HG03354 (cell line): ENCODE data around the gene CDH22.

Experiments
- ATAC-seq: cut with Tn5 transposase; IDR thresholded peaks from one replicate; pipeline ENCODE4 v1.9.1; 2021; ENCODE audit warnings: mild to moderate bottlenecking; ENCODE audit not compliant: unreplicated experiment, poor library complexity, severe bottlenecking

CDH22 gene

GRCh38 chr20:46160661-46161060, 147.6 kb downstream of the CDH22 start:
- no peak for ATAC-seq

- ATAC-seq, result no peak
Measured at GRCh38 chr20:46159101-46159897, 149.0 kb downstream of the CDH22 start.

GRCh38 chr20:46158476-46158987, 149.8 kb downstream of the CDH22 start:
- ATAC-seq, result no peak

- ATAC-seq, result no peak
Measured at GRCh38 chr20:46157625-46158024, 150.7 kb downstream of the CDH22 start.

- no peak for ATAC-seq
Measured at GRCh38 chr20:46157076-46157592, 151.2 kb downstream of the CDH22 start.

GRCh38 chr20:46156065-46156464, 152.2 kb downstream of the CDH22 start:
- no peak for ATAC-seq

- ATAC-seq, result no peak
Measured at GRCh38 chr20:46154796-46155195, 153.5 kb downstream of the CDH22 start.

- ATAC-seq, result no peak
Measured at GRCh38 chr20:46154305-46154704, 154.0 kb downstream of the CDH22 start.

- no peak for ATAC-seq
Measured at GRCh38 chr20:46152824-46153586, 155.3 kb downstream of the CDH22 start.

GRCh38 chr20:46151936-46152335, 156.4 kb downstream of the CDH22 start:
- ATAC-seq, result no peak

GRCh38 chr20:46150943-46151342, 157.4 kb downstream of the CDH22 start:
- ATAC-seq, result no peak

- ATAC-seq, result no peak
Measured at GRCh38 chr20:46148313-46149208, 159.7 kb downstream of the CDH22 start.

- ATAC-seq, result no peak
Measured at GRCh38 chr20:46145713-46146112, 162.6 kb downstream of the CDH22 start.

GRCh38 chr20:46144432-46145025, 163.8 kb downstream of the CDH22 start:
- ATAC-seq, result no peak

- no peak for ATAC-seq
Measured at GRCh38 chr20:46142124-46142523, 166.2 kb downstream of the CDH22 start.

GRCh38 chr20:46139908-46140482, 168.3 kb downstream of the CDH22 start:
- ATAC-seq, result no peak

- ATAC-seq, result no peak
Measured at GRCh38 chr20:46139266-46139889, 168.9 kb downstream of the CDH22 start.

GRCh38 chr20:46137816-46138215, 170.5 kb downstream of the CDH22 start:
- ATAC-seq, result no peak
